Effector CD4-positive, alpha-beta T cell (primary cell): ENCODE measurements around the gene IFFO2.
"Not testable (repeated sequence)": the region's sequence is repeated elsewhere in the genome, so short reads cannot be mapped to it uniquely, and the experiment has no call there.

Experiments used
- DNase-seq: peaks from one replicate; pipeline ENCODE4 v3.0.0-alpha.2; 2020

IFFO2 gene

DNA sequence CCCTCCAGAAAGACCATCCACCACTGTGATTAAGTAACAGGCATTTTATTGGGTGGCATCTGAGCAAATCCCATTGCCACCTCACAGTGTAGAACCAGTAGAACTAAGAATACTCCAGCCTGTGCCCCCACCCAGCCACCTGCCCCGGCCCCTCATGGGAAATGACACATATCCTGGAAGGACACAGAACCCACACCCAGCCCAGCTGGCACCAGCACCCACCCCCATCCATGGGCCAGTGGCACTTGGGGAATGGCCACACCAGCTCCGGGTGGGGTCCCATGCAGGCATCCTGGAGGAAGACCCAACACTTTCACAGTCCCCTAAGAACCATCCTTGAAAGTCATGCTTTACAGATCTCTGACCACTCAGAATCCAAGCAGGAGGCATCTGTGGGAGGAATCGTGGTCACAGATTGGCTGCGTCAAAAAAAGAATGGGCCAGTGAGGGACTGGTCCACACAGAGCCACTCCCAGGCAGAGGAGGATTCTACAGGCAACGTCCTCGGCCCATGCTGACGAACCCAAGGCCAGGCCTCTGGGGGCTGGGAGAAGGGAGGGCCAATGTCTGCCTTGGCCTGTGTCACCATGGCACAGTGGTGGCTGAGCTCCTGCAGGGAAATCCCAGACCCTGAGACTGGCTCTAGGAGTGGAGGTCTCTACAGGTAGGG, 84.9 kb downstream of the IFFO2 start:
- no peak for DNase-seq

DNA sequence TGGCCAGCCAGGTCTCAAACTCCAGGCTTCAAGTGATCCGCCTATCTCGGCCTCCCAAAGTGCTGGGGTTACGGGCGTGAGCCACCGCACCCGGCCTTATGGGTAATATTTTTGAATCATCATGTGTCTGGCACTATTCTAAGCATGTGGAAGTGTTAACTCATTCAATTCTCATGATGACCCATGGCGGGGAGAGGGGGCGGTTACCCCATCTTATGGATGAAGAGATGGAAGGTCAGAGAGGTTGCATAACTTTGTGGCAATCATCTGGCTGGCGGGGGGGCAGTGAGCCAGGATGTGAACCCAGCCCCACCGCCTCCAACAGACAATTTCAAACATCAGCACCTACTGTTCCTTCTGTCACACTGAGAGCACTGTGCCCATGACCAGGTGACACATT, 85.5 kb downstream of the IFFO2 start:
- DNase-seq: no peak

DNA sequence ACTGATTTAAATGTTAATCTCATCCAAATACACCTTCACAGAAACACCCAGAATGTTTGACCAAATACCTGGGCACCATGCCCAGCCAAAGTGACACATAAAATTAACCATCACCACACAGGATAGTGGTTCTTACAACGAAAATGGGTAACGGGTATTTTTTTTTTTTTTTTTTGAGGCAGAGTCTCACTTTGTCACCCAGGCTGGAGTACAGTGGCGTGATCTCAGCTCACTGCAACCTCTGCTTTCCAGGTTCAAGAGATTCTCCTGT, 85.9 kb downstream of the IFFO2 start:
- not testable (repeated sequence) for DNase-seq

DNA sequence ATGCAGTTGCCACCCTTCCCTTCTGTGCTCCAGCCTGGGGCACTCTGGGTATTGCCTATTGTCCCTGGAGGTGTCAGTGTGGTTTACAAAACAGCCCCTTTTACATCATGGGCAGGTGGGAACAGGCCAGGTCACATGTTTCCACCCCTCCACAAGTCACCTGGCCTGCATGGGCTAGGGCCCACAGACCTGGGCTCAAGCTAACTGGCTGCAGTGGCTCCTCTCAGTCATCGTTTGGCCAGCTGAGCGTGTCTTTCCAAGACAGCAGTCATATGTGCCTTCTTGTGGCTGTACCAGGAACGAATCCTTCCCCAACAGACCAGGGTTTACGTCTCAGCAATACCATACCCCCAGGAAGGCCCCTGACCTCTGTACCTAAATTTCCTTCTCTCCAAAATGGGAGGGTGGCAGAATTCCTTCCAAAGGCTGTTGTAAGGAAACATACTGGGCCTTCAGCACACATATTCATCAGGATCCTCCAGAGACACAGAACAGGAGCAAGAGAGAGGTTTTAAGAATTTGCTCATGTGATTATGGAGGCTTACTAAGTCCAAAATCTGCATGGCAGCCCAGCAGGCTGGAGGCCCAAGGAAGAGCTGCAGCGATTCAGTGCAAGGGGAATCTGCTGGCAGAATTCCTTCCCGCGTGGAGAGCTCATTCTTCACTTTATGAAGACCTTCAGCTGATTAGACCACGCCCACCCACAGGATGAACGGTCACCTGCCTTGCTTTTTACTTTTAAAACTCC, 86.5 kb downstream of the IFFO2 start:
- DNase-seq: no peak

DNA sequence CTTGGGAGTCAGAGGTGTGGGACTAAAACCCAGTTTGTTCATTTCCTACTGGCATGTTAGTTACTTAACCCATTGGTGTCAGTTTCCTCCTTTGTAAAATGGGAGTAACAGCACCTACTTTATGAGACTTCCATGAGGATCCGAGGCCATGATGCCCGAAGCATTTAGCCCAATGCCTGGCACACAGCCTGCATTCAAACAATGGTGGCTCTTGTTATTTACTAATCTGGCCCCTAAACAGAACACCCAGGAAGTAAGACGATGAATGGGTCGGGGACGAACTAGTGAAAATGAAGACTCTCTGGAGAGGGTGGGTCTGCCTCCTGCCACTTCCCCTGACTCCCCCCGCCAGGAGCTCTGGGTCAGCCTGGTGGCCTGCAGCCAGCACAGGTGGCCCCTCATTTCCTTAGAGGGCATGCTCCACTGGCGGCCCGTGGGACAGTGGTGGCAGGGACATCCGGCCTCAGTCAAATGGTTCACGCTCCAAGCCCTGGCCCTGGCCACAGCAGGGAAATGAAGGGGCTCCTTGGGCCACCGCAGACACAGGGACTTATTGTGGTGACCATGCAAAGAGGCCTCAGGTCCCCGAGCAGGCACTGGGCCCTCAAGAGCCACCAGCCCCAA, 87.6 kb downstream of the IFFO2 start:
- DNase-seq: no peak

DNA sequence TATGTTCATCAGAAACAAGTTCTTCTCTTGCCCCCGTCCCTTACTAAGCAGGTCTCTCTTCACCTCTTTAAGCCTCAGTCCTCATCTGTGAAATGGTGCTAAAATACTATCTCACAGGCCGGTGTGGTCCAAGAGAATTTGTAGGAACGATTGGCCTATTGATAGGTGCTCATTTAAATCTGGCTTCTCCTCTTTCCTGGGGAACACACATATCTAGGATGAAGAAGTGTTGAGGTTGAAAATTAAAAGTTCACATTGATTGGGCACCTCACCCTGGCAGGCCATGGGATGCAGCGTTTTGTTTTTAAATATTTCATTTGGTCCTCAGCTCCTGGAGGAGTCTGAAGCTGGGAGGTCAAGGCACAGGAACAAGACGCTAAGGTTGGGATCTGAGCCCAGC, 88.1 kb downstream of the IFFO2 start:
- no peak for DNase-seq

DNA sequence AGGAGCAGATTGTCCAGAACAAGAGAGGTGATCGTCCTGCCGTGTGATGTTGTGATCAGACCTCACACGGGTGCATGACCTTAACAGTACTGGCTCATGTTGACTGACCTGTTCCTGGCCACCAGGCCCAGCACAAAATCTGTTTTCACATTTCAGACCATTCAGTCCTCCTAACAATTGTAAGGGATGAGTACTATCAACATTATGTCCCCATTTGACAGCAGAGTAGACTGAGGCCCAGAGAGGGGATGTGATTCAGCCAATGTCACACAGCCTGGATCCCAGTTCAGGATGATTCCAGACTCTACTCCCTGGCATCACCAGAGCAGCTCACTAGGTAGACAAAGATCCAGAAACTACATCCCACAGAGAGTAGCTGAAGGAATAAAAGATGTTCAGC, 89.6 kb downstream of the IFFO2 start:
- DNase-seq: no peak

DNA sequence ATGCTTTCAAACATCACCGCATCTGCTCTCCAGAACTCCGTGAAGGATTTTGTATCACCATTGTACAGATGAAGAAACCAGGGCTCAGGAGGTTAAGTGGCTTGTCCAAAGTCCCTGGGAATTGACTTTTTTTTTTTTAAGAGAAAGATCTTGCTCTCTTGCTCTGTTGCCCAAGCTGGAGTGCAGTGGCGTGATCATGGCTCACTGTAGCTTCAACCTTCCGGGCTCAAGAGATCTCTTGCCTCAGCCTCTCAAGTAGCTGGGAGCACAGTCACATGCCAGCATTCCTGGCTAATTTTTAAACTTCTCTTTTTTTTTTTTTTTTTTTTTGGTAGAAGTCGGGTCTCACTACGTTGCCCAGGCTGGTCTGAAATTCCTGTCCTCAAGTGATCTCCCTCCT, 90.2 kb downstream of the IFFO2 start:
- no peak for DNase-seq

DNA sequence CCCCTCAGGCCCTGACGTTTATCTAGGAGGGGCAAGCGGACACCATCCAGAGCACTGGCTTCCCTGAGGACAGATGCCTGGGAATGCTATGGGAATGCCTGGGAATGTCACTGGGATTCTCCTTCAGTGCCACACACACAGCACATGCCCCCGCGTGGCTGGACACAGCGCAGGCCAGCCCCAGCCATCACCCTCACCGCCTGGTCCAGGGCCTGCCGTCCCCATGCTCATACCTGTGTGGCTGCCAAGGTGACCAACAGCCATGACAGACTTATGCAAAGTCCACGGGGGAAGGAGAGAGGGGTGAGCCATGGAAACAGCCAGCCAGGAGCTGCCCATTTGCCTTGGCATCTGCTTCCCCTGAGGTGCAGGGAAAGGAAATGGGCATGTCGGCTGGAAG, 91.3 kb downstream of the IFFO2 start:
- DNase-seq: no peak

DNA sequence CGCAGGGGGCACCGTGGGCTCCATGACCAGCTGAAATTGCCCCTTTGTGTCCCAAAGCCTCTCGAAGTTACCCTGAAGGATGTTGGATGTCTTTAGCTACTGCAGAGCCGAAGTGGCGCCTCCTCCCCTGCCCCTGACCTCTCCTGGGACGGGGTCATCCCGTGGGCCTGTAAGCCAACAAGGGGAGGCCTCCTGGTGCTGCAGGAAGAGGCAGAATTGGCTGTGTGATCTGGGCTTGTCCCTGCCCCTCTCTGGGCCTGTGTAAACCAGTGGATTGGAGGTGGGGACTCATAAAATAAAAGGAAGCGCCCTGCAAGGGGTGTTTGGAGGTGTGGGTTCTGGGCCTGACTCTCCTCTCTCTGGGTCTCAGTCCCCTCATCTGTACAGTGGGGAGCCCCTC, 94.9 kb downstream of the IFFO2 start:
- no peak for DNase-seq

DNA sequence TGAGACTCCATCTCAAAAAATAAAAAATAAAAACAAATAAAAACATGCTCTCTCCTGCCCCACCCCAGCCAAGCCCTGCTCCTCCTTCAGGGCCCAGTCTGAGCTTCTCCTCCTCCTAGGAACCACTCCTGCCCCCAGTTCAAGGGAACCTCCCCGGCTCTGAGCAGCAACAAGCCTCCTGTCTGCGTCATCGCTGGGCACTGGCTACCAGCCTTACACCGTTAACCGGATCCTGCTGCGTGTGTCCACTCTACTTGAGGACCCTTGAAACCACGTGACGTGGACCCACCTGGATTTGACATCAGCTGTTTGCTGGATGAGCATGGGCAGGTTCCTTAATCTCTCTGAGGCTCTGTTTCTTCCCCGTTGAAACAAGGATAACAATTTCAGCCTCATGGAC, 95.4 kb downstream of the IFFO2 start:
- DNase-seq: no peak

DNA sequence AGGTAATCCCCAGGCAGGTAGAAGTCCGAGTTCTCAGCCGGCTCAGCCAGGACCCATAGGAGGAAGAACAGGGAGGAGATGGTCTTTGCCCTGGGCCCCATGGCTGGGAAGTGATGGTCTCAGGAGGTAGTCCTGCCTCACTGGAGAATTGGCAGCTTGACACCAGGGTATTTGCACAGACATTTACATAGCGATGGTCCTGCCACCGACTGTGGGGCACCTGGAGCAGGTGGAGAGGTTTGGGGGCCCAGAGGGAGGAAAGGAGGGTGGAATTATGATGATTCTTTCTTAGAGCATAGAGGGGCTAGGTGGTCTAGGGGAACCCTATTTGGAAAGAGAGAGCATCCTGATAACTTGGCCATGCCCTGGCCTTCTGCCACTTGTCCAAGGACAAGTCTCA, 96.9 kb downstream of the IFFO2 start, which contains the start of gene TAS1R2:
Gene TAS1R2, minus strand, starts transcription at position 101 of the 400 bp plus-strand sequence. Its CDS starts 0 bp downstream, at position 101.
- DNase-seq: no peak

DNA sequence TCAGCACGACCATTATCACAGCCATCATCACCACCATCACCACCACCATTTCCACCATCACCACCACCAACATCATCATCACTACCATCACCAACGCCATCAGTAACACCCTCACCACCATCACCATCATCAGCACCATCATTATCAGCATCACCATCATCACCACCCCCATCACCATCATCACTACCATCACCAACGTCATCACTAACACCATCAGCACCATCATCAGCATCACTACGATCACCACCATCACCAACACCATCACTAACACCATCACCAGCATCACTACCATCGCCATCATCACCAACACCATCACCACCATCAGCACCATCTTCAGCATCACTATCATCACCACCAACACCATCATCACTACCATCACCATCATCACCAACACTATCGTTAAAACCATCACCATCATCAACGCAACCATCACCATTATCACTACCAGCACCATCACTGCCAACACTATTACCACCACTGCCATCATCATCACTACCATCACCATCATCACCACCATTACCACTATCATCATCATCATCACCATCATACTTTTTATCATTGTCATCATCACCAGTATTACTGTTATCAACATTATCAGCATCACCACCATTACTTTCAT, 98.3 kb downstream of the IFFO2 start:
- no peak for DNase-seq

DNA sequence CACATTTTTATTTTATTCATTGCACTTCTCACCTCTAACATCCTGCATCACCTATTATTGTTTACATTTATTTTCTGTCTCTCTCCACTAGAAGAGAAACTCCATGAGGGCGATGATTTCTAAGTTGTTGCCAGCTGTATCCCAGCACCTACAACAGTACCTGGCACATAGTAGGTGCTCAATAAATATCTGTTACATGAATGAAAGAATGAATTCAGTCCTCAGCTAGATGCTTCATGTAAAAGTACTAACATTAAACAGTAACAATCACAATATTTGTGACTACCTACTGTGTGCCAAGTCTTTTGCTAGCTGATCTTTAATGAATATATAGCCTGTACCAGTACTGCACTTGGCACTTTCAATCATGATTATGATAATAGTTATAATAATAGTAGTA, 100.0 kb downstream of the IFFO2 start:
- DNase-seq: no peak

DNA sequence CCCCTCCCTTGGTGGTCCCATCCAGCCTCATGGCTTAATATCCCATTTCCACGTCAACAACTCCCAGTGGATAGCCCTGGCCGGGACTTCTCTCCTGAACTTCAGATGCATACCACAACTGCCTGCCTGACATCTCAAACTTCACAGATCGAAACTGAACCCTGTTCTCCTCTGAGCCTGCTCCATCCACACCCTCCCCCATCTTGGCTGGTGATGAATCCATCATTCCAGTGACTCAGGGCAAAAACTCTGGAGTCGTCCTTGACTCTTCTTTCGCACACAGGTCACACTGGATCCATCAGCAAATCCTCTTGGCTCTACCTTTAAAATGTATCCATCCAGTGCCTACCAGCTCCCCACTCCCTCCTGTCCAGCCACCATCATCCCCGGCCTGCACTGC, 100.9 kb downstream of the IFFO2 start:
- DNase-seq: no peak

DNA sequence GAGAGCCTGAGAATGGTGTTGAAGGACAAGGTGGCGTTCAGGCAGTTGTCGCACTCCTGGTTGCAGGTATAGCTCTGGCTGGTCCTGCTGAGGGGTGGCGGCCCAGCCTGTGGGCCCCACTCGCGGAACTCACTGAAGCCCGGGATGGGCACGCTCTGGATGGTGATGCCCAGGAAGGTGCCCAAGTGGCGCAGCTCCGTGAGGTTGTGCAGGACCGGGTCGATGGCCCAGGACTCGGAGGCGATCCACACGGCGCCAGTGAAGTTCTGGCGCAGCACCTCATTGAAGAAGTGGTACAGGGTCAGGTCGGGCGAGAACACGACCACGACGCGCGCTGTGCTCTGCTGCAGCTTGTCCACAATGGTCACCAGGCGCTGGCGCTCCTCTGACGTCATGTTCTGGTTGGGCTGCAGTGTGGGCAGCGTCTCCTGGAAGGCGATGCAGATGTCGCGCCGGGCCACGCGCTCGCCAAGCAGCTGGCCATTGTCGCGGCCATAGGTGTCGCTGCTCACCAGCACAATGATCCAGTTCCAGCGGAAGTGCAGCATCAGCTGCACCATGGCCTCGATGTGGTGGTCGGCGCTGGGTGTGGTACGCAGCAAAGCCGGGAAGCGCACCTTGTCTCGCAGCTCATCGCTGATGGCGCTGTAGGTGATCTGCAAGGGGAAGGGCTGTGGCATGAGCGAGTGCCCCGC, 102.0 kb downstream of the IFFO2 start:
- no peak for DNase-seq
